HG03378 (cell line): ENCODE results near the gene TBXAS1.

ENCODE experiments used
- ATAC-seq: cut with Tn5 transposase; IDR thresholded peaks from one replicate; pipeline ENCODE4 v1.9.1; 2021; ENCODE audit warnings: mild to moderate bottlenecking, moderate library complexity; ENCODE audit not compliant: unreplicated experiment

The TBXAS1 gene

GRCh38 chr7:140060243-140060630 is 231.2 kb downstream of the TBXAS1 start:
- ATAC-seq: no peak

GRCh38 chr7:140060788-140061606 is 231.9 kb downstream of the TBXAS1 start:
- ATAC-seq: no peak

- no peak for ATAC-seq
Observed at GRCh38 chr7:140061607-140061930, 232.5 kb downstream of the TBXAS1 start.

GRCh38 chr7:140062118-140062527 is 233.1 kb downstream of the TBXAS1 start:
- ATAC-seq: peak; percentile 22

GRCh38 chr7:140062528-140063299 is 233.7 kb downstream of the TBXAS1 start, which contains the start of gene PARP12:
Gene PARP12 (minus strand): TSS chr7:140062951. CDS start chr7:140062847, 104 bp downstream.
- peak; percentile 78 for ATAC-seq

- ATAC-seq: no peak
Observed at GRCh38 chr7:140067052-140067451, 238.0 kb downstream of the TBXAS1 start.

GRCh38 chr7:140068033-140068432 is 239.0 kb downstream of the TBXAS1 start:
- ATAC-seq: no peak

- ATAC-seq: no peak
Observed at GRCh38 chr7:140069298-140069949, 240.4 kb downstream of the TBXAS1 start.
